Measurements from ENCODE around the gene NAA20.

DNA sequence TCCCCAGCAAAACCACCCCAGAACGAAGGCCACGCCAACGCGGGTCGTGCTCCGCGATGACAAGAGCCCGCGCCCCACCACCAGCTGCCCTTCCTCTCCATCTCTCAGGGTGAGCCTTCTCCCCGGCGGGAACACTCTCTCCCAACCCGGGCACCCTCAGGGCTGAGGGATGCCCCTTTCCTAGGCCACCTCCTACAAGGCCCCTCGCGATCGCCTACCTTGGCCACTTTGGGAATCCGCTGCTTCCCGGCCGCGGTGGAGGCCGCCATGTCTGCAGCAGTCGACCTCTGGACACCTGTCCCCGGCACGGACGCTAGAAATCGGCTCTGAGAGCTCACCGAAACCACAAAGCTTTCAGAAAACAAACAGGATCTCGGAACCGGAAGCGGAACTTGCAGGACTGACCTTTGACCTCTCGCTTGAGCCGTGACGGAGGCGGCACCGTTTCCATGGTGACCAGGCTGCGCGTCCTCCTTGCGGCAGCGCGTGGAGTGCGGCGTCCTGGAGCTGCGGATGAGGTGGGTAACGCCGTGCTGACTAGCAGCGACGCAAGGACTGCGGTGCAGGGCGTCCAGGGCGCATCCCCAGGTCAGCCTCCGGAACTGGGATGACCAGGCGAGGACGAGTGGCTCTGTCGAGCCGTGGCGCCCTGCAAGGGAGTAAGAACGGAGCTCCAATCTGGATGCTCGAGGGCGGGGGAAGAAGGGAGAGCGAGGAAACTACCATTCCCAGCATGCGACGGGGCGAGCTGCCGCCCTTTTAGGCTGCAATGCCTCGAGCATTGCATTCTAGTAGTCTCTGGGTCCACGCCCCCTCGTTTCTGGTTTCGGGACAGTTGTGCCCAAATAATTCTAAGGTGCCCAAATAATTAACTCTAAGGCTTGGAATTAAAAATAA, 35.2 kb downstream of the NAA20 start, which contains the start of the genes CFAP61 and CRNKL1:
- peak in 2 of 6 experiments; percentile 28 to 30 for TF ChIP-seq CTCF (IDR thresholded peaks at IDR 0.05)
- TF ChIP-seq POLR2A (IDR thresholded peaks at IDR 0.05) = peak; percentile 38 to 46

All from Peyer's patch (tissue), 4 donors.